KBM-7 (cell line): ENCODE measurements around the gene GAB1.

ENCODE experiments used
- DNase-seq: peaks from one replicate; pipeline ENCODE4 v3.0.0-alpha.2; 2015
- in situ Hi-C: fragments of 300-500 bp; cut with MboI; formaldehyde crosslinking; loops from 2 replicates; pipeline ENCODE4 v1.14.3; 2020; ENCODE audit warnings: low sequenced_read_pairs, low pct_unique_long_range_greater_than_20kb, mixed read lengths

GAB1 gene

GRCh38 chr4:143402776-143403552 lies 66.3 kb downstream of the GAB1 start:
- in situ Hi-C loops, result no loop called here
- peak; percentile 51 for DNase-seq

GRCh38 chr4:143403553-143403820 lies 66.8 kb downstream of the GAB1 start:
- in situ Hi-C loops, result no loop called here

GRCh38 chr4:143404555-143404954 lies 67.9 kb downstream of the GAB1 start:
- in situ Hi-C loops, result no loop called here
- peak; percentile 41 for DNase-seq

More at GRCh38 chr4:143403553-143403820, 66.8 kb downstream of the GAB1 start:
- DNase-seq, result no peak

GRCh38 chr4:143405075-143405730 lies 68.5 kb downstream of the GAB1 start:
- in situ Hi-C loops, result no loop called here
- no peak for DNase-seq

- DNase-seq, result peak; percentile 62
- in situ Hi-C loops, result no loop called here
Observed at GRCh38 chr4:143406523-143406922, 69.8 kb downstream of the GAB1 start.

- peak; percentile 29 for DNase-seq
- in situ Hi-C loops, result no loop called here
Observed at GRCh38 chr4:143407474-143407873, 70.8 kb downstream of the GAB1 start.

GRCh38 chr4:143407888-143408287 lies 71.2 kb downstream of the GAB1 start:
- in situ Hi-C loops, result no loop called here

GRCh38 chr4:143410015-143410414 lies 73.3 kb downstream of the GAB1 start:
- DNase-seq, result no peak
- in situ Hi-C loops, result no loop called here

More at GRCh38 chr4:143407888-143408287, 71.2 kb downstream of the GAB1 start:
- no peak for DNase-seq

- no peak for DNase-seq
- in situ Hi-C loops, result no loop called here
Observed at GRCh38 chr4:143411527-143412419, 75.1 kb downstream of the GAB1 start.

GRCh38 chr4:143412420-143412758 lies 75.7 kb downstream of the GAB1 start:
- no peak for DNase-seq
- in situ Hi-C loops, result no loop called here

- in situ Hi-C loops, result no loop called here
- DNase-seq, result no peak
Observed at GRCh38 chr4:143417679-143418403, 81.2 kb downstream of the GAB1 start.

GRCh38 chr4:143420227-143420626 lies 83.6 kb downstream of the GAB1 start:
- DNase-seq, result no peak
- in situ Hi-C loops, result no loop called here

GRCh38 chr4:143421609-143422008 lies 84.9 kb downstream of the GAB1 start:
- no peak for DNase-seq
- in situ Hi-C loops, result no loop called here

- in situ Hi-C loops, result no loop called here
- no peak for DNase-seq
Observed at GRCh38 chr4:143424276-143424675, 87.6 kb downstream of the GAB1 start.

GRCh38 chr4:143431526-143432257 lies 95.0 kb downstream of the GAB1 start:
- no peak for DNase-seq
- in situ Hi-C loops, result no loop called here

- in situ Hi-C loops, result no loop called here
- no peak for DNase-seq
Observed at GRCh38 chr4:143432258-143432591, 95.5 kb downstream of the GAB1 start.

- no peak for DNase-seq
- in situ Hi-C loops, result no loop called here
Observed at GRCh38 chr4:143433231-143433630, 96.6 kb downstream of the GAB1 start.

- in situ Hi-C loops, result no loop called here
- no peak for DNase-seq
Observed at GRCh38 chr4:143435955-143436354, 99.3 kb downstream of the GAB1 start.

GRCh38 chr4:143437476-143437875 lies 100.8 kb downstream of the GAB1 start:
- DNase-seq, result no peak
- in situ Hi-C loops, result no loop called here
